OCI-M1 (cell line): ENCODE data around the gene MAP4K3.
A peak's percentile ranks its signal among the peaks of the same experiment; 100 is the strongest.

ENCODE experiments used
- DNase-seq: peaks from one replicate; lab custom pipeline; 2025; lab: John Stamatoyannopoulos, UW

MAP4K3 gene

DNA sequence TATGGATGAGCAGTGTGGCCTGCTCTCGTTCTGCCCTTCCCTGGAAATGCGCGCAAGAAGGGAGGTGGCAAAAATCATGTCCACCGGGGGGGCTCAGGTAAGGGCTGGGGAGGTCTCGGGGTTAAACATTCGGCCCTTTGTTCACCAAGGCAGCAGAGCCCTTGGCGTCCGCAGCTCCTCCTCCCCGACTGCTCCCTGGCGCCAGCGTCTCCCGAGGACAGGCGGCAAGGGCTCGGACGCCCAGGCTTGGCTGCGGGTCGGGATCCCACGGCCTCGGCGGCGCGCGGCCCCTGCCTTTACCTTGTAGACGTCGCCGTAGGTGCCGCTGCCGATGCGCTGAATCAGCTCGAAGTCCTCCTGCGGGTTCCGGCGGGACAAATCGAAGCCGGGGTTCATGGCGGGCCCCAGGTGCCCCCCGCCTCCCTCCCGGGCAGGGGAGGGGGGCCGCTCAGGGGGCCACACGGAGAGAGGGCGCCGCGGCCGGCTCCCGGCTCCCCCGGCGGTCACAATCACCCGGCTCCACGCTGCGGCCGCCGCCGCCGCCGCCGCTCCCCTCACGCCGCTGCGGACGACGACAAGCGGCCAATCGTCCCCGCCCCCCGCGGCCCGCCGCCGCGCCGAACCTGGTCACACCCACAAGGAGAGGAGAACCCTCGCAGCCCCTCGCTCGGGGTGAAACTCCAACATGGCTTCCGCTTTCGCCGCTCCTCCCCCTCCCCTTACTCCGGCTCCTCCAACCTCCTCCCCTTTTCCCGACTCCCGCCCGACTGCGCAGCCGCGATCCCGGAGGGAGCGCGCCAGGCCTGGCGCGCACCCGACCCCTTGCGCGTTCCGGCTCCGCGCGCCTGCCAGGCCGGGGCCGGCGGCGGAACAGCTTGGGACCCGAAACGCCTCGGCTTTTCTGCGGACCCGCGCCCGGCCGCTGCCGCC, at the start of gene MAP4K3:
MAP4K3 (minus strand) TSS at position 694 of the 930 bp plus-strand sequence; CDS start at position 396, 298 bp downstream.
- peak; percentile 96 for DNase-seq

DNA sequence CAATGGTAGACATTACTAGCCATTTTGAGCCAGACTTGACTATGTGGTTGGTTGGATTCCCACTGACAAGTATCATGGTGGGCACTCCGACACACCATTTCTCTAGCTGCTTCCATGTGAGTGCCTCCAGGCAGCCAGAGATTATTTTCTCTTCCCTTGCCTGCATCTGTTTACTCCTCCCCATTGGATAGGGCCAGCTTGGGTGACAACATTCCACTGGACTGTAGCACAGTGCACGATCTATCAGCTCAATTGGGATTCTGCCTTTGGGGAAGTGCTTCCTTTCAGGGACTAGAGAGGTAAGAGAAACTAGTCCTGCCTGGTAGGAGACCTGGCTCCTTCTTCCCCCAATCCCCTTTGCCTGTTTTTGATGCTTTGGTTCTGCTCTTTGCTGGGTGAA, 49.0 kb upstream of the MAP4K3 start:
- DNase-seq, result no peak

- no peak for DNase-seq
These were observed 47.8 kb upstream of the MAP4K3 start for GRCh38 chr2:39484620-39485495.

- DNase-seq, result no peak
These were observed 47.1 kb upstream of the MAP4K3 start for GRCh38 chr2:39484206-39484605.

GRCh38 chr2:39483534-39483933, 46.4 kb upstream of the MAP4K3 start:
- peak; percentile 73 for DNase-seq

- no peak for DNase-seq
These were observed 44.5 kb upstream of the MAP4K3 start for GRCh38 chr2:39481611-39482010.

GRCh38 chr2:39479696-39480095, 42.6 kb upstream of the MAP4K3 start:
- no peak for DNase-seq

GRCh38 chr2:39479053-39479670, 42.1 kb upstream of the MAP4K3 start:
- no peak for DNase-seq

DNA sequence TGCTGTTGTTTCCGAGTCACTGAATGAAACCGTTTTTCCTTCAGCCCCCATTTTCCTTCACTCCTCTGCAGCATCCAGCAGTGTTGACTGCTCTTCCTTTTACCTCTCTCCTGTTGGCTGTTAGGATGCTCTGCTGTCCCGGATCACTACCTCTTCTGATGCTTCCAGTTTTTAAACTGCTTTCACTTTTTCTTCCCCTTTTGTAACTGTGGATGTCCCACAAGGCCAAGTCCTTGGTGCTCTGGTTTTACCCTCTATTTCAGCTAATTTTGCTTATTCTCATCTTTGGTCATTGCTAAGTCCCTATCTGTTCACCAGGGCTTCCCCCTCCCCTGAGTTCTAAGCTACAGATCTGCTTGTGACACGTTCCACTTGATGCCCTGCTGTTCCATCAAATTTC, 39.4 kb upstream of the MAP4K3 start:
- peak; percentile 38 for DNase-seq

DNA sequence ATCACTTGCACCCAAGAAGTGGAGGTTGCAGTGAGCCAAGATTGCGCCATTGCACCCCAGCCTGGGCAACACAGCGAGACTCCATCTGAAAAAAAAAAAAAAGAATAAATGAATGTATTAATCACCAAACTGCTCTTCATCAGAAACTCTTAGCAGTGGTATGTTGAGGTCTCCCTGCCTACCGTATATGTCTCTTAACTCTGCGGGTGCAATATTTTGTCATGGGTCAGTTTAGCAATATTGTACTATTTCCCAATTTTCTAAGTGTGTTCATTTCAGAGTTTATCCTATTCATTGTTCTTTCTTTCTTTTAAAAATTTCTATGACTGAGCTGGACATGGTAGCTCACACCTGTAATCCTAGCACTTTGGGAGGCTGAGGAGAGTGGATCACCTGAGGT, 37.9 kb upstream of the MAP4K3 start:
- DNase-seq, result no peak

GRCh38 chr2:39470580-39470979, 33.5 kb upstream of the MAP4K3 start:
- no peak for DNase-seq

- DNase-seq, result peak; percentile 56
These were observed 32.7 kb upstream of the MAP4K3 start for GRCh38 chr2:39469807-39470206.

- DNase-seq, result no peak
These were observed 31.7 kb upstream of the MAP4K3 start for GRCh38 chr2:39468579-39469451.

DNA sequence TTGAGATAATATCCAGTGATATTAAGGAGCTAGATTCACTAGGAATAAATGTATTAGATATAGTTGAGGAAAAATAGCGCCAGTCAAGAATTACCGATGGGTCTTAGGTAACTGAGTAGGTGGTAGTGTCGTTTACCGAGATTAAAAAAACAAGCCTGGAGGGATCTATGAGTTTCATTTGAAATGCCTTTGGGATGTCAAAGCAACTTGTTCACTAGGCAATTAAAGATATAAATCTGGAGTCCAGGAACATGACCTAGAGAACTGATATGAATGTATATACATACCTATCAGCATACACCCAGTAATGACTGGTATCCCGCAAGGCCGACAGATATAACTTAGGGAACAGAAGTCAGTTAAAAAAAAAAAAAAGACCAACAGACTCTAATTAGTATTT, 29.2 kb upstream of the MAP4K3 start:
- DNase-seq, result no peak

DNA sequence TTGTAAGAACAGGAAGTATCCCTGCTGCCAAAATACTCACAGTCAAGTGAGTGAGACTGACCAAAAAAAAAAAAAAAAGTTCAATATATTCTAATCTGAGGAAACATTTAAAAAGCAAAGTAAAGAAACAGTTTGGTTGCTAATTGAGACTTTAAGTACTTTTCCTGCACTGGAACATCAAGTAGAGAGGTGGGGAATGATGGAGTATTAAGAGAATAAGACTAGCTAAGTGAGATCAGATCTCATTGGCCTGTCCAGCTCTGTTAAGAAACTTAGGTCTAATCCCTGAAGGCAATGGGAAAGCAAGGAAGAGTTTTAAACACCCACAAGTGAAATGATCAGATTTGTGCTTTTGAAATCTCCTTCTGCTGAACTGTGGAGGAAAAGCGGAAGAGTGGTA, 27.8 kb upstream of the MAP4K3 start:
- no peak for DNase-seq

DNA sequence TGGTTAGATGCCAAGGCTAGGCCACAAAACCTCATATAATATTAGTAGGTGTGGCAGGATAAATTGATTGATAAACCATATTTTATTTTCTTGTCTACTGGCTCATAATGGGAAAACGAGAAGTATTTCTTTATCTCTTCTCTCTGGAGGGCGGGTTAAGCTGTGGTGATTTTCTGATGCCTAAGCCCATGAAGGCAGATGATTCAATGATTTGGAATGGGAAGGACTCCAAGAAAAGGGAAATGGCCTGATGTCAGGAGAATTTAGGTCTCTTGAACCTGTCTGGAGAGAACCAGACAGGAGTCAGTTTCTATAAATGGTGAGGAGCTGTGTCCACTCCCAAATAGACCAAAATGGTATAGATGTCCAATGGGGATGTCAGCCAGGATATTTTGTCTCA, 18.7 kb upstream of the MAP4K3 start:
- DNase-seq, result no peak

- no peak for DNase-seq
These were observed 15.3 kb upstream of the MAP4K3 start for GRCh38 chr2:39452396-39452795.

DNA sequence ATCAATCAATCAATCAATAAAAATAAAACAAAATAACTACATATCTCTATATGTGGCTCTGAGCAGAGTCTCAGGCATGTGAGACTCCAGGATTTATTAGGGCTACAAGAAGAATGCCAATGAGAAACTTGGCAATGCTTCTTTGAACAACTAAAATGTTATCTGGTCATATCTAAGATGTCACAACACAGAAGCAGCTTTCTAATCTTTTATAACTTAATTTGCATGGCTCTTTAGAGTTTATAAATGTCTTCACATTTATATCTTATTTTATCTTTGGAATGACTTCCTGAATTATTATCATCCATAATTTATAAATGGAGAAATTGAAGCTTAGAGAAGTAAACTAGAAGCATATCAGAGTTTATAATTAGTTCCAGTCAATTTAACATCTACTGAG, 14.9 kb upstream of the MAP4K3 start:
- no peak for DNase-seq

GRCh38 chr2:39448169-39448502, 11.1 kb upstream of the MAP4K3 start:
- no peak for DNase-seq

GRCh38 chr2:39447266-39448168, 10.4 kb upstream of the MAP4K3 start:
- no peak for DNase-seq

DNA sequence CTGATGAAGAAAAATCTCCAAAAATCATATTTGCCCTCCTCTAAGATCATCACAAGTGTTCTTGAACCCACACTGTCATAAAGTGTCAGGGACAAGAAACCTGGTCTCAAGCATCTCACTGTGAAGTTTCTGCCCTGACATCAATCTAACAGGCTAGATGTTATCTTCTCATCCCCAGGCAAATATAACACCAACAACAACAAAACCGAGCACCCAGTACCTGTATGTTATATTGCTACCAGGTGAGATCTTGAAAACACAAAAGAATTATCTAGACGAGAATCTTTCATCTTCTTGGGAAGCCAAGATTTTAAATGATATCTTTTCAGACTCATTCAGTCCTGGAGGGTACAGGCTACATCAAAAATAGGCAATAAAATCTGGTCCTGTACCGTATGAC, 8.8 kb upstream of the MAP4K3 start:
- DNase-seq, result no peak
